ENCODE measurements around the gene TMEM92. TPM values are rescaled to one million over a fixed set of nuclear protein-coding genes. Genes with fewer than 3 reads are reported as not detected.

Gene TMEM92
- total and polyA plus RNA-seq, 3 experiments from 2014 or later, result not detected

DNA sequence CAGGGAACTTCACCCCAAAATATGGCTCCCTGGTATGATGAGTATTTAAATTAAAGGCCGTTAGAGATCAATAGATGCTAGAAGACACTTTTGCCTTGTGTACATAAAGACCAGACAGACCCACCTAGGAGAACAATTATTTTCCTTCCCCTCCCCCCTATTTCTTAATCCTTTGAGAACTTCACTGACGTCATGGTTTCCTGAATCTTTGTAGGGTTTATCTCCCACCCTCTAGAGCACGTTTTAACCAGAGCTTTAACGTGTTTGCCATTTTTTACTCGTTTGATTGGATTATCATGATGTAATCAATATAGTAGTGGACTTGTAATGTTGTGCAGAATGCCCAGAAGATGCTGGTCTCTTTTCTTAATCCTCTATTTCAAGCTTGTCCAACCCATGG, 48.8 kb downstream of the TMEM92 start:
- Histone ChIP-seq H3K27me3 (ENCODE audit: insufficient read depth, low read length, poor library complexity, severe bottlenecking) (no peaks in the 10 kb centered on the region), H3K4me3 (ENCODE audit: low read length) (no peak overlapping the region), H3K36me3 (ENCODE audit: insufficient read depth, low read length) (no peaks in the 10 kb centered on the region), H3K27ac (ENCODE audit: low read depth, low read length) (no peak overlapping the region), H3K9me3 (ENCODE audit: low read length) (no peaks in the 10 kb centered on the region), H3K4me1 (ENCODE audit: insufficient read depth, low read length) (no peaks in the 10 kb centered on the region)
- Mint-ChIP-seq H3K27me3 (peaks cover 0 to 2% of the 10 kb centered on the region in 2 donors), H3K4me3 (no peak overlapping the region), H3K36me3 (no peaks in the 10 kb centered on the region), H3K4me1 (no peaks in the 10 kb centered on the region), H3K27ac (peak overlapping the region in 1 of 8 donors; percentile 27), H3K9me3 (no peaks in the 10 kb centered on the region)
- CTCF ChIA-PET, result no interaction called here
- no peak for DNase-seq
- POLR2A ChIA-PET, result no interaction called here

DNA sequence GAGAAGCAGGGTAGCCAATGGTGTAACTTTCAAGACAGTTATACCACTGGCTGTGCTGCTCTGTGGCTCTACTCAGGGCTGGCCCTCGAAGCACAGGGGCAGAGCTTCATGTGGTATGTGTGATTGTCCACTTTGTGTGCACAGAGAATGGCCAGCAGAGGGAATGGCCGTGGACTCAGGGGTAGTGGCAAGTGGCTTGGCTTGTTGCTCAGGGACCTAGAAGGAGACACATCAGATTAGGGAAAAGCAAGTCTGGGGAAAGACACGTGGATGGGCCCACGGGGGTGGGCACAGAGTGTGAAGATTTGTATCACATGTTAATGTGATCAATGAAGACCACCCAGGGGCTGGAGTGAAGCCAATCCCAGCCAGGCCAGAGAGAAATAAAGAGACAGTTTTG, 51.6 kb downstream of the TMEM92 start:
- Histone ChIP-seq H3K27ac (ENCODE audit: low read depth, low read length) (no peak overlapping the region), H3K27me3 (ENCODE audit: insufficient read depth, low read length, poor library complexity, severe bottlenecking) (no peaks in the 10 kb centered on the region), H3K4me3 (ENCODE audit: low read length) (no peak overlapping the region), H3K4me1 (ENCODE audit: insufficient read depth, low read length) (no peaks in the 10 kb centered on the region), H3K36me3 (ENCODE audit: insufficient read depth, low read length) (no peaks in the 10 kb centered on the region), H3K9me3 (ENCODE audit: low read length) (no peaks in the 10 kb centered on the region)
- no peaks in the 10 kb centered on the region for H3K36me3 Mint-ChIP-seq
- DNase-seq, result no peak
- no peaks in the 10 kb centered on the region for H3K9me3 Mint-ChIP-seq
- H3K27me3 Mint-ChIP-seq, result peaks cover 0 to 5% of the 10 kb centered on the region in 2 donors
- H3K4me1 Mint-ChIP-seq, result no peaks in the 10 kb centered on the region
- ChIA-PET POLR2A (no interaction called here), CTCF (no interaction called here)
- no peak overlapping the region for H3K4me3 Mint-ChIP-seq
- no peak overlapping the region for H3K27ac Mint-ChIP-seq

DNA sequence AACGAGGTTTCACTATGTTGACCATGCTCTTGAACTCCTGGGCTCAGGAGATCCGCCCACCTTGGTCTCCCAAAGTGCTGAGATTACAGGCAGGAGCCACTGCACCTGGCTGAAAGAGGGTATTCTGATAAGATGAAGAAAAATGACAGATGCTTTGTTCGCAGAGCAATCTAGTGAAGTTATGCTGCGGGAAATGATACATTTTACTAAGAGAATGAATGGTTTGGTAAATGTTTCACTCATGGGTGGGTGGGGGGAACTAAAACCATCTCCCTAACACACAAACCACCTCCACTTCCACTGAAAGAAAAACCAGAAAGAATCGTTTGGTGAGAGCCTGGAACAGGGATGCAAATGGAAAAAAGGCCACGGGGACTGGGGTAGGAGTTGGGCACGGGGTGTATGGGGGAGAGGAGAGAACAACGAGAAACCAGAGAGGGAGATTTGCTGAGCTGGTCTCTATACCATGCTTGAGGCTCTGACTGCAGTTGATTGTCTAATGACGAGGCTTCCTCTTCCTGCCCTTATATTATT, 52.6 kb downstream of the TMEM92 start:
- Mint-ChIP-seq H3K9me3 (no peaks in the 10 kb centered on the region), H3K4me3 (peak overlapping the region in 1 of 7 donors; percentile 36), H3K27me3 (peaks cover 0 to 5% of the 10 kb centered on the region in 2 donors), H3K36me3 (no peaks in the 10 kb centered on the region), H3K27ac (peak overlapping the region in 1 of 8 donors; percentile 46), H3K4me1 (no peaks in the 10 kb centered on the region)
- CTCF ChIA-PET, result no interaction called here
- H3K4me3 ChIP-seq (ENCODE audit: low read length), result no peak overlapping the region
- POLR2A ChIA-PET, result no interaction called here
- H3K36me3 ChIP-seq (ENCODE audit: insufficient read depth, low read length), result no peaks in the 10 kb centered on the region
- no peak overlapping the region for H3K27ac ChIP-seq (ENCODE audit: low read depth, low read length)
- no peaks in the 10 kb centered on the region for H3K9me3 ChIP-seq (ENCODE audit: low read length)
- H3K4me1 ChIP-seq (ENCODE audit: insufficient read depth, low read length), result no peaks in the 10 kb centered on the region
- no peaks in the 10 kb centered on the region for H3K27me3 ChIP-seq (ENCODE audit: insufficient read depth, low read length, poor library complexity, severe bottlenecking)
- DNase-seq, result no peak

GRCh38 chr17:50328363-50329325, 54.4 kb downstream of the TMEM92 start:
- ChIA-PET CTCF (no interaction called here), POLR2A (no interaction called here)

GRCh38 chr17:50329716-50330115, 55.5 kb downstream of the TMEM92 start:
- no peaks in the 10 kb centered on the region for H3K36me3 Mint-ChIP-seq
- H3K4me1 ChIP-seq (ENCODE audit: insufficient read depth, low read length), result no peaks in the 10 kb centered on the region
- no peaks in the 10 kb centered on the region for H3K27me3 ChIP-seq (ENCODE audit: insufficient read depth, low read length, poor library complexity, severe bottlenecking)
- no peaks in the 10 kb centered on the region for H3K9me3 ChIP-seq (ENCODE audit: low read length)
- H3K4me1 Mint-ChIP-seq, result peaks cover 5 to 9% (median 8%) of the 10 kb centered on the region in 3 donors
- POLR2A ChIA-PET, result no interaction called here
- DNase-seq, result no peak
- no peak overlapping the region for H3K4me3 Mint-ChIP-seq
- CTCF ChIA-PET, result no interaction called here
- no peak overlapping the region for H3K4me3 ChIP-seq (ENCODE audit: low read length)
- H3K27ac ChIP-seq (ENCODE audit: low read depth, low read length), result no peak overlapping the region
- peaks cover 14 to 15% of the 10 kb centered on the region in 2 donors for H3K27me3 Mint-ChIP-seq
- H3K36me3 ChIP-seq (ENCODE audit: insufficient read depth, low read length), result no peaks in the 10 kb centered on the region
- no peak overlapping the region for H3K27ac Mint-ChIP-seq
- H3K9me3 Mint-ChIP-seq, result no peaks in the 10 kb centered on the region

More at GRCh38 chr17:50328363-50329325, 54.4 kb downstream of the TMEM92 start:
- Mint-ChIP-seq H3K36me3 (no peaks in the 10 kb centered on the region), H3K9me3 (no peaks in the 10 kb centered on the region), H3K27ac (peak overlapping the region in 1 of 8 donors; percentile 63), H3K4me3 (no peak overlapping the region), H3K4me1 (peaks cover 1 to 3% (median 3%) of the 10 kb centered on the region in 3 donors), H3K27me3 (peaks cover 9 to 11% of the 10 kb centered on the region in 2 donors)
- no peaks in the 10 kb centered on the region for H3K27me3 ChIP-seq (ENCODE audit: insufficient read depth, low read length, poor library complexity, severe bottlenecking)
- H3K36me3 ChIP-seq (ENCODE audit: insufficient read depth, low read length), result no peaks in the 10 kb centered on the region
- DNase-seq, result no peak
- H3K4me1 ChIP-seq (ENCODE audit: insufficient read depth, low read length), result no peaks in the 10 kb centered on the region
- no peak overlapping the region for H3K27ac ChIP-seq (ENCODE audit: low read depth, low read length)
- H3K9me3 ChIP-seq (ENCODE audit: low read length), result no peaks in the 10 kb centered on the region
- H3K4me3 ChIP-seq (ENCODE audit: low read length), result no peak overlapping the region

DNA sequence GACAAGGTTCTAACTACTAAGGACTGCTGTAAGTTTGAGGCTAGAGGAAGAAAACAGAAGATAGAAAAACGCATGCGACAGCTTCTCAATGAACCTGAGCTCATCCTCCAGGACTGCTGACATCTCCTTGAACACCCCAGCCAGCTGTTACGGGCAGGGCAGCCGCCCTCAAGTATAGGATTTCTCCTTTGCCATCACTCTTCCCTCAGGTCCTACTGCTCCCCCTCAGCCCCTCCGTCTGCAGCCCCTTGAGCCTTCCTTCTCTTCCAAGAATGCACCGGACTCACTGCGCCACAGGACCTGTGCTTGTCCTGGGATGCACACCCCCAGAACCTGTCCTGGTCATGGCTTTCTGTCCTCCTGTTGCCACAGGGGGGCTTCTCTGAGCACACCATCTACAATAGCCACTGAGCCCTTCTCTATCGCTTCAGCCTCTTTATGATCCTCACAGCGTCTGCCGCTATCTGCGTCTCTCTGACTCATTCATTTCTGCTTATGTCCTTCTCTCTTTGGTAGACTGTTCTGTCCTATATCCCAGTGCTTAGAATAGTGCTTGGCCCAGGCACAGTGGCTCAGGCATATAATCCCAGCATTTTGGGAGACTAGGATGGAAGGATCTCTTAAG, 56.0 kb downstream of the TMEM92 start:
- CTCF ChIA-PET, result no interaction called here
- H3K4me1 ChIP-seq (ENCODE audit: insufficient read depth, low read length), result no peaks in the 10 kb centered on the region
- H3K4me3 Mint-ChIP-seq, result no peak overlapping the region
- peaks cover 15 to 19% of the 10 kb centered on the region in 2 donors for H3K27me3 Mint-ChIP-seq
- no peak overlapping the region for H3K4me3 ChIP-seq (ENCODE audit: low read length)
- no peak overlapping the region for H3K27ac Mint-ChIP-seq
- H3K9me3 ChIP-seq (ENCODE audit: low read length), result no peaks in the 10 kb centered on the region
- POLR2A ChIA-PET, result no interaction called here
- H3K9me3 Mint-ChIP-seq, result no peaks in the 10 kb centered on the region
- H3K36me3 ChIP-seq (ENCODE audit: insufficient read depth, low read length), result no peaks in the 10 kb centered on the region
- H3K27ac ChIP-seq (ENCODE audit: low read depth, low read length), result no peak overlapping the region
- DNase-seq, result no peak
- peaks cover 5 to 9% (median 8%) of the 10 kb centered on the region in 3 donors for H3K4me1 Mint-ChIP-seq
- H3K36me3 Mint-ChIP-seq, result no peaks in the 10 kb centered on the region
- no peaks in the 10 kb centered on the region for H3K27me3 ChIP-seq (ENCODE audit: insufficient read depth, low read length, poor library complexity, severe bottlenecking)

Other genes with a start within 250 kb of the TMEM92 start
- gene ITGA3, start 218.4 kb upstream of the TMEM92 start, total RNA-seq, result 10 to 100 TPM; 11.8 to 12.5 TPM
- 2.7 TPM for gene ITGA3, start 218.4 kb upstream of the TMEM92 start, polyA plus RNA-seq
- gene PDK2, start 179.1 kb upstream of the TMEM92 start, total RNA-seq, result 10 to 100 TPM; 19.5 to 22.4 TPM
- gene PDK2, start 179.1 kb upstream of the TMEM92 start, polyA plus RNA-seq, result 41.2 TPM
- gene SAMD14, start 144.3 kb upstream of the TMEM92 start, total RNA-seq, result 1 to 10 TPM in 1 of 2 experiments, under 1 TPM in 1; 0.92 to 1.3 TPM
- not detected for gene SAMD14, start 144.3 kb upstream of the TMEM92 start, polyA plus RNA-seq
- 10 to 100 TPM; 86.9 to 89.0 TPM for gene PPP1R9B, start 123.8 kb upstream of the TMEM92 start, total RNA-seq
- 1.7 TPM for gene PPP1R9B, start 123.8 kb upstream of the TMEM92 start, polyA plus RNA-seq
- gene SGCA, start 108.5 kb upstream of the TMEM92 start, total RNA-seq, result under 1 TPM in 1 of 2 experiments, not detected in 1; 0.31 TPM
- not detected for gene SGCA, start 108.5 kb upstream of the TMEM92 start, polyA plus RNA-seq
- under 1 TPM; 0.39 to 0.42 TPM for gene COL1A1, start 72.8 kb upstream of the TMEM92 start, total RNA-seq
- gene COL1A1, start 72.8 kb upstream of the TMEM92 start, polyA plus RNA-seq, result not detected
- 10 to 100 TPM; 31.8 to 32.6 TPM for gene XYLT2, start 71.7 kb downstream of the TMEM92 start, total RNA-seq
- gene XYLT2, start 71.7 kb downstream of the TMEM92 start, polyA plus RNA-seq, result 17.8 TPM
- gene MRPL27, start 98.7 kb downstream of the TMEM92 start, total RNA-seq, result 10 to 100 TPM; 87.2 to 88.8 TPM
- 49.2 TPM for gene MRPL27, start 98.7 kb downstream of the TMEM92 start, polyA plus RNA-seq
- gene EME1, start 98.8 kb downstream of the TMEM92 start, total RNA-seq, result 10 to 100 TPM; 23.6 to 24.8 TPM
- 0.43 TPM for gene EME1, start 98.8 kb downstream of the TMEM92 start, polyA plus RNA-seq
- 100 to 1,000 TPM; 122 to 127 TPM for gene LRRC59, start 123.1 kb downstream of the TMEM92 start, total RNA-seq
- gene LRRC59, start 123.1 kb downstream of the TMEM92 start, polyA plus RNA-seq, result 22.9 TPM
- gene ACSF2, start 151.8 kb downstream of the TMEM92 start, total RNA-seq, result 10 to 100 TPM; 12.4 to 14.8 TPM
- 3.1 TPM for gene ACSF2, start 151.8 kb downstream of the TMEM92 start, polyA plus RNA-seq
- not detected for gene CHAD, start 194.4 kb downstream of the TMEM92 start, total RNA-seq
- not detected for gene CHAD, start 194.4 kb downstream of the TMEM92 start, polyA plus RNA-seq
- 10 to 100 TPM; 45.7 to 46.8 TPM for gene RSAD1, start 204.4 kb downstream of the TMEM92 start, total RNA-seq
- 66.4 TPM for gene RSAD1, start 204.4 kb downstream of the TMEM92 start, polyA plus RNA-seq
- gene MYCBPAP, start 234.0 kb downstream of the TMEM92 start, total RNA-seq, result under 1 TPM; 0.83 to 0.86 TPM
- not detected for gene MYCBPAP, start 234.0 kb downstream of the TMEM92 start, polyA plus RNA-seq

All from CD8-positive, alpha-beta memory T cell (primary cell).